Neutrophil (primary cell): ENCODE measurements around the gene ZNF227.
"Not testable (repeated sequence)": the region's sequence is repeated elsewhere in the genome, so short reads cannot be mapped to it uniquely, and the experiment has no call there.

Experiments used
- H3K27ac ChIP-seq: fragments of 200-600 bp; sonication (generic); 2 replicates; pipeline ENCODE4 v1.5.1; 2016; ENCODE audit warnings: mild to moderate bottlenecking, moderate library complexity
- H3K27me3 ChIP-seq: fragments of 200-600 bp; sonication (generic); 2 replicates; pipeline ENCODE4 v1.6.0; 2016; ENCODE audit warnings: mild to moderate bottlenecking
- H3K36me3 ChIP-seq: fragments of 200-600 bp; sonication (generic); 2 replicates; pipeline ENCODE4 v1.5.1; 2017
- H3K4me1 ChIP-seq, 2 experiments: fragments of 200-600 bp in 1 of 2; sonication (generic) in 1 of 2; 1 replicate in 1 of 2; 2 replicates in 1 of 2; pipeline versions ENCODE4 v1.5.1 to v1.6.1; 2013 to 2016; ENCODE audit warnings: low read depth in 1 of 2, low read length in 1 of 2, mild to moderate bottlenecking in 1 of 2, moderate library complexity in 1 of 2; ENCODE audit not compliant: control insufficient read depth in 1 of 2, insufficient read depth in 1 of 2
- H3K4me3 ChIP-seq, 2 experiments: fragments of 200-600 bp in 1 of 2; sonication (generic) in 1 of 2; 1 replicate in 1 of 2; 2 replicates in 1 of 2; pipeline ENCODE4 v1.5.1; 2013 to 2016; ENCODE audit warnings: low read depth in 1 of 2, low read length in 1 of 2, mild to moderate bottlenecking in 1 of 2, moderate library complexity in 1 of 2
- H3K9me3 ChIP-seq: fragments of 200-600 bp; sonication (generic); 2 replicates; pipeline ENCODE4 v1.5.1; 2016
- TF ChIP-seq, protein P1 (sequence below): fragments of 200-600 bp; sonication (generic); IDR thresholded peaks from 2 replicates; pipeline ENCODE4 v1.5.1; 2016; ENCODE audit warnings: antibody characterized with exemption

ZNF227 gene

DNA sequence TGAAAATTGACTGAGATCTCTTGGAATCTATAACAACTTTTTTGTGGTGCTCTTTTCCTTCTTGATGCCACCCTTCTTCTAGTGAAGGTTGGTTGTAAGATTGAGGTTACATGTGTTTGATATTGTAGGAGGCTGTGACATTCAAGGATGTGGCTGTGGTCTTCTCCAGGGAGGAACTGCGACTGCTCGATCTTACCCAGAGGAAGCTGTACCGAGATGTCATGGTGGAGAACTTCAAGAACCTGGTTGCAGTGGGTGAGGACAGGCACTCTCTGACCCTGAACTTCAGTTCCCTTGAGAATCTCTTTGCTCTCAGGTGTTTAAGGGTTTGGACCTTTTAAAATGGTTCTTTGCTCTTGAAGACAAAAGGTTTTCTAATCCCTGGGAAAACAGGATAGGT, 16.0 kb downstream of the ZNF227 start:
- Histone ChIP-seq H3K36me3 (peaks cover 50% of the 10 kb centered on the region), H3K27ac (no peak overlapping the region), H3K27me3 (no peaks in the 10 kb centered on the region), H3K4me1 (no peaks in the 10 kb centered on the region), H3K9me3 (peaks cover 35% of the 10 kb centered on the region), H3K4me3 (no peak overlapping the region)
- TF ChIP-seq, protein P1, sequence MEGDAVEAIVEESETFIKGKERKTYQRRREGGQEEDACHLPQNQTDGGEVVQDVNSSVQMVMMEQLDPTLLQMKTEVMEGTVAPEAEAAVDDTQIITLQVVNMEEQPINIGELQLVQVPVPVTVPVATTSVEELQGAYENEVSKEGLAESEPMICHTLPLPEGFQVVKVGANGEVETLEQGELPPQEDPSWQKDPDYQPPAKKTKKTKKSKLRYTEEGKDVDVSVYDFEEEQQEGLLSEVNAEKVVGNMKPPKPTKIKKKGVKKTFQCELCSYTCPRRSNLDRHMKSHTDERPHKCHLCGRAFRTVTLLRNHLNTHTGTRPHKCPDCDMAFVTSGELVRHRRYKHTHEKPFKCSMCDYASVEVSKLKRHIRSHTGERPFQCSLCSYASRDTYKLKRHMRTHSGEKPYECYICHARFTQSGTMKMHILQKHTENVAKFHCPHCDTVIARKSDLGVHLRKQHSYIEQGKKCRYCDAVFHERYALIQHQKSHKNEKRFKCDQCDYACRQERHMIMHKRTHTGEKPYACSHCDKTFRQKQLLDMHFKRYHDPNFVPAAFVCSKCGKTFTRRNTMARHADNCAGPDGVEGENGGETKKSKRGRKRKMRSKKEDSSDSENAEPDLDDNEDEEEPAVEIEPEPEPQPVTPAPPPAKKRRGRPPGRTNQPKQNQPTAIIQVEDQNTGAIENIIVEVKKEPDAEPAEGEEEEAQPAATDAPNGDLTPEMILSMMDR, result no peak

DNA sequence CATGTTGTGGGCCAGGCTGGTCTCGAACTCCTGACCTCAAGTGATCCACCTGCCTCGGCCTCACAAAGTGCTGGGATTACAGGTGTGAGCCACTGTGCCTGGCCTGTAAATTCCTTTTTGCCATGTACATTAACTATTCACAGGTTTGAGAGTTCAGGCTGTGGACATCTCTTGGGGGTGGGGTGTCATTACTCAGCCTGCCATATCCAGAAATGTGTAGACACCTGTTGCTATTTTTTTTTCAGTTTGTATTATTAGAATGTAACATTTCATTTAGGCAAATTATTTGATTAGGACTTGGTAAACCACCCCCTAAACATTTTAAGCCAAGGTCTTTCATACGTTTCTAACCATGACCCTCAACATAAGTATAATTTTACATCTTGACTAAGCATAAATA, 20.5 kb downstream of the ZNF227 start:
- H3K4me3 ChIP-seq, result no peak overlapping the region
- no peaks in the 10 kb centered on the region for H3K27me3 ChIP-seq
- peaks cover 53% of the 10 kb centered on the region for H3K9me3 ChIP-seq
- TF ChIP-seq, protein P1, result no peak
- peaks cover 76% of the 10 kb centered on the region for H3K36me3 ChIP-seq
- H3K4me1 ChIP-seq, result no peaks in the 10 kb centered on the region
- H3K27ac ChIP-seq, result no peak overlapping the region

DNA sequence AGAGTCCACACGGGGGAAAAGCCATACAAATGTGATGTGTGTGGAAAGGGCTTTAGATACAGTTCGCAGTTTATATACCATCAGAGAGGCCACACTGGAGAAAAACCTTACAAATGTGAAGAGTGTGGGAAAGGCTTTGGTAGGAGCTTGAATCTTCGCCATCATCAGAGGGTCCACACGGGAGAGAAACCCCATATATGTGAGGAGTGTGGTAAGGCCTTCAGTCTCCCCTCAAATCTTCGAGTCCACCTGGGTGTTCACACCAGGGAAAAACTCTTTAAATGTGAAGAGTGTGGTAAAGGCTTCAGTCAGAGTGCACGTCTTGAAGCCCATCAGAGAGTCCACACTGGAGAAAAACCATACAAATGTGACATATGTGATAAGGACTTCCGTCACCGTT, 24.1 kb downstream of the ZNF227 start:
- H3K4me1 ChIP-seq, result no peaks in the 10 kb centered on the region
- H3K27me3 ChIP-seq, result no peaks in the 10 kb centered on the region
- H3K9me3 ChIP-seq, result peaks cover 43% of the 10 kb centered on the region
- H3K36me3 ChIP-seq, result peaks cover 45% of the 10 kb centered on the region
- H3K4me3 ChIP-seq, result no peak overlapping the region
- H3K27ac ChIP-seq, result no peak overlapping the region
- TF ChIP-seq, protein P1, result no peak

DNA sequence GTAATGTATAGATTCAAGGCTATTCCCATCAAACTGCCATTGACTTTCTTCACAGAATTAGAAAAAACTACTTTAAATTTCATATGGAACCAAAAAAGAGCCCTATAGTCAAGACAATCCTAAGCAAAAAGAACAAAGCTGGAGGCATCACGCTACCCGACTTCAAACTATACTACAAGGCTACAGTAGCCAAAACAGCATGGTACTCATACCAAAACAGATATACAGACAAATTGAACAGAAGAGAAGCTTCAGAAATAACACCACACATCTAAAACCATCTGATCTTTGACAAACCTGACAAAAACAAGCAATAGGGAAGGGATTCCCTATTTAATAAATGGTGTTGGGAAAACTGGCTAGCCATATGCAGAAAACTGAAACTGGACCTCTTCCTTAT, 40.0 kb downstream of the ZNF227 start:
- not testable (repeated sequence) for H3K36me3 ChIP-seq, H3K4me3 ChIP-seq, H3K27me3 ChIP-seq, H3K27ac ChIP-seq, H3K4me1 ChIP-seq, H3K9me3 ChIP-seq

DNA sequence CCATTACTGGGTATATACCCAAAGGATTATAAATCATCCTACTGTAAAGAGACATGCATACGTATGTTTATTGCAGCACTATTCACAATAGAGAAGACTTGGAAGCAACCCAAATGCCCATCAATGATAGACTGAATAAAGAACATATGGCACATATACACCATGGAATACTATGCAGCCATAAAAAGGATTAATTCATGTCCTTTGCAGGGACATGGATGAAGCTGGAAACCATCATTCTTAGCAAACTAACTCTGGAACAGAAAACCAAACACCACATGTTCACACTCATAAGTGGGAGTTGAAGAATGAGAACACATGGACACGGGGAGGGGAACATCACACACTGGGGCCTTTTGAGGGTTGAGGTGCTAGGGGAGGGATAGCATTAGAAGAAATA, 41.1 kb downstream of the ZNF227 start:
- not testable (repeated sequence) for H3K4me3 ChIP-seq, H3K27ac ChIP-seq, H3K27me3 ChIP-seq, H3K4me1 ChIP-seq, H3K36me3 ChIP-seq, H3K9me3 ChIP-seq

DNA sequence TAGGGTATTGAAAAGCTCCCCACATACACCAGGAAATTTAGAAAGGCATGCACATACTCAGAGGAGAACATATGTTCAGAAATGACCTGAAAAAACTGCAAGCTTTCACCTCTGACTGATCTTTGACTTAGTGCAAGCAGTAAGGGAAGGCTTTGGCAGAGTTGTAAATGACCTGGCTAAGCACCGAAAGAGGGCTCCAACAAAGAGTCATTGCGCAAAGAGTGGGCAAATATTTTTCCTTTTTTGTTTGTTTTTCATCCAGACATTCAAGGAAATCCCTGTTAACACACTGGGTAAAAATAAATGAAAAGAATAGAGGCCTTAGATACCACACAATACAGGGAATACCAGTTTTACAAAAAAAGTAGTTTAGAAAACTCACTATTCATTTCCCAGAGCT, 42.2 kb downstream of the ZNF227 start:
- Histone ChIP-seq H3K36me3 (no peaks in the 10 kb centered on the region), H3K9me3 (no peaks in the 10 kb centered on the region), H3K27me3 (no peaks in the 10 kb centered on the region), H3K4me1 (no peaks in the 10 kb centered on the region), H3K27ac (no peak overlapping the region), H3K4me3 (no peak overlapping the region)
- TF ChIP-seq, protein P1, result no peak
